ENCODE measurements around the gene SSX7.

- TF ChIP-seq CTCF (conservative IDR thresholded peaks at IDR 0.05; ENCODE audit: low read depth in 2 of 2) = no peak
- TF ChIP-seq POLR2AphosphoS5 (IDR thresholded peaks at IDR 0.05; ENCODE audit: low read depth) = no peak
- no peak for TF ChIP-seq EZH2 (IDR thresholded peaks at IDR 0.05; ENCODE audit: low read depth, unreplicated experiment)
- no peak for TF ChIP-seq EZH2phosphoT487 (IDR thresholded peaks at IDR 0.05; ENCODE audit: unreplicated experiment)
- TF ChIP-seq CREB1 (CRISPR knock-in tag; IDR thresholded peaks at IDR 0.05; ENCODE audit: low read depth) = no peak
- TF ChIP-seq ZNF114 (CRISPR knock-in tag; IDR thresholded peaks at IDR 0.05) = no peak
- no peak for TF ChIP-seq REST (IDR thresholded peaks at IDR 0.05; ENCODE audit: unreplicated experiment)
- TF ChIP-seq STAT1 (IDR thresholded peaks at IDR 0.05; ENCODE audit: unreplicated experiment) = no peak
- TF ChIP-seq JUNB (IDR thresholded peaks at IDR 0.05; ENCODE audit: unreplicated experiment) = no peak
Observed at GRCh38 chrX:52598886-52599285, 55.8 kb downstream of the SSX7 start.

All from GM23338 (cell line).